ENCODE data around the gene MED25. TPM values are rescaled to one million over a fixed set of nuclear protein-coding genes. Genes with fewer than 3 reads are reported as not detected.

Gene MED25
- total RNA-seq, 1 experiment from 2014 or later, result 81.2 TPM

- no peak for ATAC-seq
- Mint-ChIP-seq H3K36me3 (peaks cover 61% of the 10 kb centered on the region), H3K27me3 (ENCODE audit: low read depth) (no peaks in the 10 kb centered on the region)
These were observed 64.6 kb downstream of the MED25 start for GRCh38 chr19:49882643-49883042.

More at GRCh38 chr19:49882643-49883042, 64.6 kb downstream of the MED25 start:
- TF ChIP-seq, protein P1, sequence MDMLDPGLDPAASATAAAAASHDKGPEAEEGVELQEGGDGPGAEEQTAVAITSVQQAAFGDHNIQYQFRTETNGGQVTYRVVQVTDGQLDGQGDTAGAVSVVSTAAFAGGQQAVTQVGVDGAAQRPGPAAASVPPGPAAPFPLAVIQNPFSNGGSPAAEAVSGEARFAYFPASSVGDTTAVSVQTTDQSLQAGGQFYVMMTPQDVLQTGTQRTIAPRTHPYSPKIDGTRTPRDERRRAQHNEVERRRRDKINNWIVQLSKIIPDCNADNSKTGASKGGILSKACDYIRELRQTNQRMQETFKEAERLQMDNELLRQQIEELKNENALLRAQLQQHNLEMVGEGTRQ (CRISPR knock-in tag; IDR thresholded peaks at IDR 0.05), result no peak
- no peak for TF ChIP-seq NR1H2 (CRISPR knock-in tag; IDR thresholded peaks at IDR 0.05)
- no peak for TF ChIP-seq AFF4 (CRISPR knock-in tag; IDR thresholded peaks at IDR 0.05; ENCODE audit: borderline replicate concordance)
- no peak for TF ChIP-seq ELF4 (CRISPR knock-in tag; IDR thresholded peaks at IDR 0.05; ENCODE audit: low read depth)
- TF ChIP-seq, protein P2, sequence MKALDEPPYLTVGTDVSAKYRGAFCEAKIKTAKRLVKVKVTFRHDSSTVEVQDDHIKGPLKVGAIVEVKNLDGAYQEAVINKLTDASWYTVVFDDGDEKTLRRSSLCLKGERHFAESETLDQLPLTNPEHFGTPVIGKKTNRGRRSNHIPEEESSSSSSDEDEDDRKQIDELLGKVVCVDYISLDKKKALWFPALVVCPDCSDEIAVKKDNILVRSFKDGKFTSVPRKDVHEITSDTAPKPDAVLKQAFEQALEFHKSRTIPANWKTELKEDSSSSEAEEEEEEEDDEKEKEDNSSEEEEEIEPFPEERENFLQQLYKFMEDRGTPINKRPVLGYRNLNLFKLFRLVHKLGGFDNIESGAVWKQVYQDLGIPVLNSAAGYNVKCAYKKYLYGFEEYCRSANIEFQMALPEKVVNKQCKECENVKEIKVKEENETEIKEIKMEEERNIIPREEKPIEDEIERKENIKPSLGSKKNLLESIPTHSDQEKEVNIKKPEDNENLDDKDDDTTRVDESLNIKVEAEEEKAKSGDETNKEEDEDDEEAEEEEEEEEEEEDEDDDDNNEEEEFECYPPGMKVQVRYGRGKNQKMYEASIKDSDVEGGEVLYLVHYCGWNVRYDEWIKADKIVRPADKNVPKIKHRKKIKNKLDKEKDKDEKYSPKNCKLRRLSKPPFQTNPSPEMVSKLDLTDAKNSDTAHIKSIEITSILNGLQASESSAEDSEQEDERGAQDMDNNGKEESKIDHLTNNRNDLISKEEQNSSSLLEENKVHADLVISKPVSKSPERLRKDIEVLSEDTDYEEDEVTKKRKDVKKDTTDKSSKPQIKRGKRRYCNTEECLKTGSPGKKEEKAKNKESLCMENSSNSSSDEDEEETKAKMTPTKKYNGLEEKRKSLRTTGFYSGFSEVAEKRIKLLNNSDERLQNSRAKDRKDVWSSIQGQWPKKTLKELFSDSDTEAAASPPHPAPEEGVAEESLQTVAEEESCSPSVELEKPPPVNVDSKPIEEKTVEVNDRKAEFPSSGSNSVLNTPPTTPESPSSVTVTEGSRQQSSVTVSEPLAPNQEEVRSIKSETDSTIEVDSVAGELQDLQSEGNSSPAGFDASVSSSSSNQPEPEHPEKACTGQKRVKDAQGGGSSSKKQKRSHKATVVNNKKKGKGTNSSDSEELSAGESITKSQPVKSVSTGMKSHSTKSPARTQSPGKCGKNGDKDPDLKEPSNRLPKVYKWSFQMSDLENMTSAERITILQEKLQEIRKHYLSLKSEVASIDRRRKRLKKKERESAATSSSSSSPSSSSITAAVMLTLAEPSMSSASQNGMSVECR (CRISPR knock-in tag; IDR thresholded peaks at IDR 0.05; ENCODE audit: borderline replicate concordance), result no peak
- no peak for TF ChIP-seq ESRRA (CRISPR knock-in tag; IDR thresholded peaks at IDR 0.05; ENCODE audit: borderline replicate concordance)
- TF ChIP-seq, protein P3, sequence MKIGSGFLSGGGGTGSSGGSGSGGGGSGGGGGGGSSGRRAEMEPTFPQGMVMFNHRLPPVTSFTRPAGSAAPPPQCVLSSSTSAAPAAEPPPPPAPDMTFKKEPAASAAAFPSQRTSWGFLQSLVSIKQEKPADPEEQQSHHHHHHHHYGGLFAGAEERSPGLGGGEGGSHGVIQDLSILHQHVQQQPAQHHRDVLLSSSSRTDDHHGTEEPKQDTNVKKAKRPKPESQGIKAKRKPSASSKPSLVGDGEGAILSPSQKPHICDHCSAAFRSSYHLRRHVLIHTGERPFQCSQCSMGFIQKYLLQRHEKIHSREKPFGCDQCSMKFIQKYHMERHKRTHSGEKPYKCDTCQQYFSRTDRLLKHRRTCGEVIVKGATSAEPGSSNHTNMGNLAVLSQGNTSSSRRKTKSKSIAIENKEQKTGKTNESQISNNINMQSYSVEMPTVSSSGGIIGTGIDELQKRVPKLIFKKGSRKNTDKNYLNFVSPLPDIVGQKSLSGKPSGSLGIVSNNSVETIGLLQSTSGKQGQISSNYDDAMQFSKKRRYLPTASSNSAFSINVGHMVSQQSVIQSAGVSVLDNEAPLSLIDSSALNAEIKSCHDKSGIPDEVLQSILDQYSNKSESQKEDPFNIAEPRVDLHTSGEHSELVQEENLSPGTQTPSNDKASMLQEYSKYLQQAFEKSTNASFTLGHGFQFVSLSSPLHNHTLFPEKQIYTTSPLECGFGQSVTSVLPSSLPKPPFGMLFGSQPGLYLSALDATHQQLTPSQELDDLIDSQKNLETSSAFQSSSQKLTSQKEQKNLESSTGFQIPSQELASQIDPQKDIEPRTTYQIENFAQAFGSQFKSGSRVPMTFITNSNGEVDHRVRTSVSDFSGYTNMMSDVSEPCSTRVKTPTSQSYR (CRISPR knock-in tag; IDR thresholded peaks at IDR 0.05), result no peak
- no peak for TF ChIP-seq TP53 (CRISPR knock-in tag; IDR thresholded peaks at IDR 0.05)
- no peak for TF ChIP-seq SOX15 (CRISPR knock-in tag; IDR thresholded peaks at IDR 0.05)
- TF ChIP-seq NFYB (CRISPR knock-in tag; conservative IDR thresholded peaks at IDR 0.05; ENCODE audit: low read depth), result no peak
- no peak overlapping the region for H3K27ac Mint-ChIP-seq
- POLR2A ChIA-PET, result no interaction called here
- peaks cover 14% of the 10 kb centered on the region for H3K4me1 Mint-ChIP-seq
- H3K9me3 Mint-ChIP-seq, result no peaks in the 10 kb centered on the region
- H3K4me3 Mint-ChIP-seq, result no peak overlapping the region
- CTCF ChIA-PET, result no interaction called here
- DNase-seq (ENCODE audit: low spot score), result no peak

Data from WTC11 (cell line).